GM18951 (cell line): ENCODE results near the gene C9.
"Not testable (repeated sequence)": the region's sequence is repeated elsewhere in the genome, so short reads cannot be mapped to it uniquely, and the experiment has no call there.

ENCODE experiments used
- POLR2A ChIP-seq: IDR thresholded peaks from 4 replicates; pipeline ENCODE4 v1.6.1; 2011; ENCODE audit warnings: mild to moderate bottlenecking; ENCODE audit not compliant: insufficient read length, insufficient read depth; ENCODE audit errors: extremely low read depth
- in situ Hi-C: fragments of 300-500 bp; cut with MboI; formaldehyde crosslinking; loops from one replicate; pipeline ENCODE4 v1.12.0; 2022; ENCODE audit warnings: low sequenced_read_pairs, mixed read lengths, inconsistent platforms; ENCODE audit not compliant: unreplicated experiment

Gene C9

DNA sequence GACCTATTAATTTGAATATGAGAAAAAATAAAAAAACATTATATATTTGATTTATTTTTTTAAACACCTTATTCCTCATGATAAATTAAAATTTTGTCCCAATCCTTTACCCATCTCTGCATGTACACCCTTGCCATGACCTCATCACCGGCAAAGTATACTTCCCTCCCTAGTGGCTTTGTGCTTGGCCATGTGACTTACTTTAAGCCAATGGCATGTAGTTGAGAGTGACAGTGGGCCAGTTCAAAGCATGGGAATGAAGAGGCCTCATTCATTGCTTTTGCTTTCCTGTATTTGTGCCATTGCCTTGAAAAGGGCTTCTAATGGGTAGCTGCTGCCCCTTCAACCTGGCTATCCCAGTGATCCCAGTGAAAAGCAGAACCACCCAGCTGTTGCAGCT is 31.2 kb downstream of the C9 start:
- in situ Hi-C loops = no loop called here
- TF ChIP-seq POLR2A = no peak

DNA sequence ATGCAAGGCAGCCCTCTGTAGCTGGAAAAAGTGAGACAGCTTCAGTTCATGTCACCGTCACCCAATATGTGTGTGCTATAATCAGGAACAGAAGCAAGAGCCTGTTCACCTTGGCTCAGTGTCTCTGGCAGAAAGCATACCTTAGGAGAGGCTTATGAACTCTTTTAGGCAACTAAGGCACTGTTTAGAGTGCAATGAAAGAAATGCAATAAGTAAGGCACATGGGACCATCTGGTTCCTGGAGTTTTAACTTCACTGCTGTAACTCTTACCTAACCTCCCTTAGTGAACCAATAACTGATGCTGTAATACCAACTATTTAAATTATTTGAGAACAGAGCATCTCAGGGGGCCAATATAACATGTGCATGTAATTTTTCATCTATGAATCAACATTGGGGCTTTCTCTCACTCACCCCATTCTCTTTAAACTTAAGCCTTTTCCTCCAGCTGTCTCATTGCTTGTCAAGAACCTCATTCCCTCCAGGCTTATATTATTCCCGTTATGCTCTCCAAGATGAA is 32.4 kb downstream of the C9 start:
- in situ Hi-C loops = no loop called here
- no peak for TF ChIP-seq POLR2A

DNA sequence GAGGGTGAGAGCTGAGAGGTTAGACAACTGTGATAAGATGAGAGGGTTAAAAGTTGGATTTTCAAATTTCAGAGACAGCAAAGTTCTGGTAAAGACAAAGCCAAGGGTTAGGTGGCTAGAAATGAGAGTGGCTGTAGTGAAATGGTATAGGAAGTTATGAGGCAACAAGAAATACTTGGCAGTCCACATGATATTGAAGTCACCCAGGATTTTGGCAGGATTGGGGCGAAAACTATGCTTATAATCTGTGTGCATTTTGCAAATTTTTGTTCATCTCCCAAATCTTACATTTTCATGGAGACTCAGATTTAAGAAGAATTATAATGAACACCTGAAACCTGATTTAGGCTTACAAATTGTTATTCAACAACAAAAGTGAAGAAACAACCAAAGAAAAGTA is 35.6 kb downstream of the C9 start:
- in situ Hi-C loops = no loop called here
- TF ChIP-seq POLR2A = no peak

DNA sequence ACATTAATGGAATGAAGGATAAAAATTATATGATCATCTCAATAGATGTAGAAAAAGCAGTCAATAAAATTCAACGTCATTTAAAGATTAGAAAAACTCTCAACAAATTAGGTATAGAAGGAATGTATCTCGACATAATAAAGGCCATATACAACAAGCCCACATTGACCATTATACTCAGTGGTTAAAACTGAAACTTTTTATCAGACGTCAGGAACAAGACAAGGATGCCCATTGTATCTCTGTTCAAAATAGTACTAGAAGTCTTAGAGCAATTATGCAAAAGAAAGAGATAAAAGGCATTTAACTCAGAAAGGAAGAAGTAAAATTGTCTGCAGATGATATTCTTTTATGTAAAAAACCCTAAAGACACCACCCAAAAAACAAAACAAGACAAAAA is 40.8 kb downstream of the C9 start:
- no peak for TF ChIP-seq POLR2A
- in situ Hi-C loops = no loop called here

DNA sequence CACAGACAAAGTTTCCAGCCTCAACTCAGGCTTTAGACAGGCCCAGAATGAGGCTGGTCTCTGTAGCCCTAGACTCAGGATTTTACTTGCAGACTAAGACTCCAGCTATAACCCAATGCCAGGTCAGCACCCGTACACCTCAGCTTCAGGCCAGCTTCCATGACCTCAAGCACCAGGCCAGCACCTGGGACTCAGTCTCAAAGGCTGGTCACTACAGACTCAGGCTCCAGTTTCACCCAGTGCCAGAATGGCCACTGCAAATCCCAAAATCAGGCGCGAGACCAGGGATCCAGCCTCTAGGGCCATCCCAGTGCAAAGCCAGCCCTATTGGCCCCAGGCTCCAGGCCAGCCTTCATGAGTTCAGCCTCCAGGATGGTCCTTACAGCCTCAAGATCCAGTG is 44.9 kb downstream of the C9 start:
- in situ Hi-C loops = no loop called here
- no peak for TF ChIP-seq POLR2A

DNA sequence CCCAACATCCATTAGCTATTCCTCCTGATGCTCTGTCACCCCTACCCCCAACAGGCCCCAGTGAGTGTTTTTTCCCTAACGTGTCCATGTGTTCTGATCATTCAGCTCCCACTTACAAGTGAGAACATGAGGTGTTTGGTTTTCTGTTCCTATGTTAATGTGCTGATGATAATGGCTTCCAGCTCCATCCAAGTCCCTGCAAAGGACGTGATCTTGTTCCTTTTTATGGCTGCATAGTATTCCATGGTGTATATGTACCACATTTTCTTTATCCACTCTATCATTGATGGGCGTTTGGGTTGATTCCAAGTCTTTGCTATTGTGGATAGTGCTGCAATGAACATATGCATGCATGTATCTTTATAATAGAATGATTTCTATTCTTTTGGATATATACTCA is 47.8 kb downstream of the C9 start:
- in situ Hi-C loops = not testable (repeated sequence)

DNA sequence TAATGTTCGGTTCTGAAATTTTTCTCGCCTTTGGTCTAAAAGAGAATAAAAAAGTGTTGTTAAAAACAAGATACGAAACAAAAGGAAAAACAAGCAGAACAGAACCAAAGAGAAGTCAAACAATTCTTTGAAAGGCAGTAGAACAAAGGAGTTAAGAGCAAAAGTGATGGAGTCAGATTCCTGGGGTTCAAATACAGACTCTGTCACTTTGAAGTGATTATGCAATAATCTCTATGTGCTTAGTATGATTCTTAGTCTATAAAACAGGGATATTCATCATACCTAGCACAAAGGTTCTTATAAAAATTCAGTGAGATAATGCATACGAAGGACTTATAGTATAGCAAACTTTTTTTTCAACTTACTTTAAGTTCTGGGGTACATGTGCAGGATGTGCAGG is 48.3 kb downstream of the C9 start:
- in situ Hi-C loops = no loop called here

DNA sequence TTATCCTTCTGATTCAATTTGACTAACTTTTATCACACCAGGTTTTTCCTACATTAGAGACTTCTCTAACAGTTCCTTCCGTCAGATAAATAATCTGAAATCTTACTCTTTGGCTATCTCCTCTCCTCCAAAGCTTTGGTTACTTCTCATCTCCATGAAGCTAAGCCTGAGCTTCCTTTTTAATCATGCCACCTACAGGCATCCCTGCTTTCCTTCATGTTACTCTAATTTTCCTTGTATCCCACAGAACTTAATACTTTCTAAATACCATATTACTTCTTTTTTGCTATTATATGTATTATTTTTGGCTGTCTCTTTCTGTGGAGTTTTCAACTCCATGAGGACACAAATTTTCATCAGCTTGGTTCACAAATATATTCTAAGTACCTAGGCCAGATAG is 49.7 kb downstream of the C9 start:
- in situ Hi-C loops = no loop called here
- TF ChIP-seq POLR2A = no peak

More for the DNA sequence above, 48.3 kb downstream of the C9 start:
- no peak for TF ChIP-seq POLR2A

DNA sequence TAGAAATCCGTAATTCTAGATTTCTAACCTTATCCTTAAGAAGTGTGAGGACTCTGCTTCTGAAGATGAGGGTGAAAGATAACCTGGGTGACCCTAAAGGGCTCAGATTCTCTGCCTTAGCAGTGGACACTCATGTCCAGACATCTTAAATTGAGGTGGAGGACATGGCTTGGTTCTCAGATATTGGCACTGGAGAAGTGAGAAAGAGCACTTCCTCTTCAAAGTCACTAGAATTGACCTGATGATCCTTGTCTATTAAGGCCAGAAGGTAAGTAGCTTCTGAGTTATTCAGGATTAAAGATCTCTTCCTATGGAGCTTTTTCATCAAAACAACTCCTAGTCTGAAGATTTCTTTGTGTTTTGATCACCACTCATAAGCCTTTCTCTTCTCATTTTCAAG is 54.8 kb downstream of the C9 start:
- TF ChIP-seq POLR2A = no peak
- in situ Hi-C loops = no loop called here

DNA sequence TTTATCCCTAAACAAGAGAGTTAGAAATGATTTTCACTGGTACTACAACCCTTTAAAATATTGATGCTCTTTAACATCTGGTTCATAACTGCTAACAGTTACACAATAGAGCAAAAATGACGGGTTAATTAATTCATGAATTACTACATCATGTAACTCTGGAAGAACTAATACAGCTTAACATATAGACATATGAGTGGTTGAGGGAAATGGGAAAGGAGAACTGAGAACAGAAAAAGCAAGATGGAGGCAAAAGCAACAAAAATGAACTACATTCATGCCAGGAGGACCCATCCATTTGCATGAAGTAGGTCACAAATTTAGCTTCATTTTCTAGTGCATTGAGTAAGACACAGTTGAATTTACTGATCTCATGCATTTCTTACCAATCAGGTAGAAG is 61.8 kb downstream of the C9 start:
- TF ChIP-seq POLR2A = no peak
- in situ Hi-C loops = no loop called here

DNA sequence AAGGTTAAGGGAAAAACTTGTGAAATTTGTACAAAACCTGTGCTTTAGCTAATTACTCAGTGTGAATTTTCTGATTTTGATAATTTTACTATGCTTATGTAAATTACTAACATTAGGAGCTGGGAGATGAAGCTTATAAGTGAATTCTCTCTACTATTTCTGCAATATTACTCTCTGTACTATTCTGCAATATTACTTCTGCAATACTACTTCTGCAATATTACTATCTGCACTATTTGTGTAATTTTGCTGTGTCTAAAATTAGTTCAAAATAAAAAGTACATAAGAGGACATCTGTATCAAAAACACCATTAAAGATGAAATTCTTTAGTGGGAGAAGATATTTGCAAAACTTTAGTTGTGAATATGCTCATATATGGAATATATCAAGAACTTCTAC is 62.9 kb downstream of the C9 start:
- TF ChIP-seq POLR2A = no peak
- in situ Hi-C loops = no loop called here

DNA sequence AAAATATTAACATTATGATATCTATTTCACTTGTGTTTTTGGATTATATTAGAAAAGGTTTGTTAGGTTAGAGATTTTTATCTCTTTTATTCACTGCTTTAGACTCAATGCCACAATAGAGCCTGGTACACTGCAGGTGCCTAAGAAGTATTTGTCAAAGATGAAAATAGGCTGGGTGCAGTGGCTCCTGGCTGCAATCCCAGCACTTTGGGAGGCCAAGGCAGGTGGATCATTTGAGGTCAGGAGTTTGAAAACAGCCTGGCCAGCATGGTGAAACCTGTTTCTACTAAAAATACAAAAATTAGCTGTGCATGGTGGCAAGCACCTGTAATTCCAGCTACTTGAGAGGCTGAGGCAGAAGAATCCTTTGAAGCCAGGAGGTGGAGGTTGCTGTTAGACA is 64.3 kb downstream of the C9 start:
- no peak for TF ChIP-seq POLR2A
- in situ Hi-C loops = no loop called here

DNA sequence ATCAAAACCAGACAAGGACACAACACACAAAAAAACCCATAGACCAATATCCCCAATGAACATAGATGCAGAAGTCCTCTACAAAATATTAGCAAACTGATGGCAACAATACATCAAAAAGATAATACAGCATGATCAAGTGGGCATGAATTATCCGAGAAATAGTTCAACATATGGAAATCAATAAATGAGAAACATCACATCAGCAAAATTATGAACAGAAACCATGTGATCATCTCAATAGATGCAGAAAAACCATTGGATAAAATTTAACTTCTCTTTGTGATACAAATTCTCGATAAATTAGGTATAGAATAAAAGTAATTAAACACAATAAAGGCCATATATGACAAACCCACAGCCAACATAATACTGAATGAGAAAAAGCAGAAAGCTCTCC is 69.6 kb downstream of the C9 start:
- in situ Hi-C loops = no loop called here
- TF ChIP-seq POLR2A = no peak

DNA sequence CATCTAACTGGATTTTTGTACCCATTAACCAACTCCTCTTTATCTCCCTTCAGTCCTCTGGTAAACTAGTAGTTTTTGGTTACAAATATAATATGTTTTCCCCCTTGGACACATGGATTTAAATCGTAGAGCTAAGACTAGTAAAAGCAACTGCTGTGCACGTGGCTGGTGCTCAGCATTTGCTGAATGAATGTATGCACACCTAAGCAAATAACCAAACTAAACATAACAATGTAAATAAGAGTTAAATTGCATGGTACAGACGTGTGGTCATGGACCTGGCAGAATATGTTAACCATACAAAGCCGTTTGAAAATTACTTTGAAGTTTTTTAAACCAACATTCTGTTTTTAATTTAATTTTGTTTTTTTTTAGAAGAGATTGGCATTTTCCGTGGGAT is 79.7 kb downstream of the C9 start:
- in situ Hi-C loops = no loop called here
- TF ChIP-seq POLR2A = no peak

DNA sequence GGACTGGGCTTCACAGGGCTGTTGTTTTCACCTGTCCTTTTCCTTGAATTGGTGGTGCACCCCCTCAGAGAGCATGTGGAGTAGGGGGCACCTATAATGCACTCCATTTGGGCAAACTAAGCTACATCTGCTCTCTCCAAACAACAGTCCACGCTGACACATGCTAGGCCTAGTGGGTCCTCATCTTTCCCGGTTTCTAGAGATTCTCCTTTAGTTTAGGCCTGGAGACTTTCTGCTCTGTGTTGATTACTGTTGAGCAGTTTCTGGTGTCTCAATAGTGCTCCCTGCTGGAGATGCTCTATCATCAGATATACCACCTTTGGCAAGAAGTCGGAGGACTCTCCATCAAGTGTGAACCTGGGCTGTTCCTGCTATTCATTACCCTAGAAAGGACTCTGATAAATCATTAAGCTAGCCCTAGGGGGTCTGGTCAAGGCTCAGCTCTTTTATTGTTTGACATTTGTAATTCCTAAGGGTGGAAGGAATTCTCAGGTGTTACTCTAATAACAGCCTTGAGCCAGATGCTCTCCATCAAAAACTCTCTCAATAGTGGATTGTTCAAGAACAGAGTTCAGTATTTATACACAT is 81.0 kb downstream of the C9 start:
- in situ Hi-C loops = no loop called here

More for the DNA sequence above, 81.0 kb downstream of the C9 start:
- no peak for TF ChIP-seq POLR2A
